Measurements from ENCODE around the gene ASF1A. TPM values are rescaled to one million over a fixed set of nuclear protein-coding genes. Genes with fewer than 3 reads are reported as not detected.

ASF1A gene
- total and polyA plus RNA-seq, 8 donors = 22.9 to 48.7 (median 44.7) TPM

GRCh38 chr6:118889163-118889562, 4.8 kb upstream of the ASF1A start:
- TF ChIP-seq CTCF (IDR thresholded peaks at IDR 0.05) = no peak
- H3K27me3 ChIP-seq = no peaks in the 10 kb centered on the region
- ATAC-seq (no peak), DNase-seq (no peak)
- no peaks in the 10 kb centered on the region for H3K36me3 ChIP-seq
- H3K4me3 ChIP-seq = no peak overlapping the region
- H3K9me3 ChIP-seq = no peaks in the 10 kb centered on the region
- no peak overlapping the region for H3K27ac ChIP-seq
- intact Hi-C loops (cut with DNase I) = no loop called here
- peaks cover 8 to 28% of the 10 kb centered on the region in 2 donors for H3K4me1 ChIP-seq

GRCh38 chr6:118890997-118891790, 2.8 kb upstream of the ASF1A start:
- intact Hi-C loops (cut with DNase I) = no loop called here
- no peaks in the 10 kb centered on the region for H3K27me3 ChIP-seq
- peaks cover 12 to 38% of the 10 kb centered on the region in 2 donors for H3K4me1 ChIP-seq
- ATAC-seq = no peak
- no peaks in the 10 kb centered on the region for H3K9me3 ChIP-seq
- no peak overlapping the region for H3K4me3 ChIP-seq
- DNase-seq = no peak
- TF ChIP-seq CTCF (IDR thresholded peaks at IDR 0.05) = no peak
- peak overlapping the region in 1 of 2 donors; percentile 95 for H3K27ac ChIP-seq
- H3K36me3 ChIP-seq = no peaks in the 10 kb centered on the region

GRCh38 chr6:118892355-118892991, 1.5 kb upstream of the ASF1A start:
- ATAC-seq (no peak), DNase-seq (peak in 1 of 4 donors; percentile 15)
- Histone ChIP-seq H3K4me3 (peak overlapping the region; percentile 43 to 87), H3K9me3 (no peaks in the 10 kb centered on the region), H3K4me1 (peaks cover 12 to 46% of the 10 kb centered on the region in 2 donors), H3K27ac (peak overlapping the region; percentile 90 to 95), H3K36me3 (no peaks in the 10 kb centered on the region), H3K27me3 (no peaks in the 10 kb centered on the region)
- intact Hi-C loops (cut with DNase I) = no loop called here
- TF ChIP-seq CTCF (IDR thresholded peaks at IDR 0.05) = no peak

GRCh38 chr6:118893064-118893806, 717 bp upstream of the ASF1A start:
- Histone ChIP-seq H3K27ac (peak overlapping the region; percentile 90 to 95), H3K4me3 (peak overlapping the region; percentile 43 to 87), H3K4me1 (peaks cover 12 to 46% of the 10 kb centered on the region in 2 donors), H3K9me3 (no peaks in the 10 kb centered on the region), H3K27me3 (no peaks in the 10 kb centered on the region), H3K36me3 (no peaks in the 10 kb centered on the region)
- ATAC-seq (peak; percentile 8), DNase-seq (peak in 1 of 4 donors; percentile 81)
- no peak for TF ChIP-seq CTCF (IDR thresholded peaks at IDR 0.05)
- intact Hi-C loops (cut with DNase I) = no loop called here

Measured in left lung (tissue), 10 donors.